Esophagus muscularis mucosa (tissue), 4 donors: ENCODE results near the gene UCP1. TPM values are rescaled to one million over a fixed set of nuclear protein-coding genes. Genes with fewer than 3 reads are reported as not detected.

ENCODE experiments used
- DNase-seq: peaks from one replicate; pipeline ENCODE4 v3.0.0-alpha.2; 2017; ENCODE audit errors: extremely low spot score
- H3K27ac ChIP-seq, 4 donors: fragments of 200-600 bp; sonication (generic); replicated peaks in 1 of 4; 1 replicate in 3 of 4; 2 replicates in 1 of 4; pipeline ENCODE4 v1.5.1; 2016 to 2019; ENCODE audit warnings: mild to moderate bottlenecking in 1 of 4
- H3K27me3 ChIP-seq, 4 donors: fragments of 200-600 bp; sonication (generic); one replicate each; pipeline versions ENCODE4 v1.5.1 to v1.6.0; 2016 to 2019
- H3K36me3 ChIP-seq, 4 donors: fragments of 200-600 bp; sonication (generic); one replicate each; pipeline ENCODE4 v1.5.1; 2016 to 2019
- H3K4me1 ChIP-seq, 4 donors: fragments of 200-600 bp; sonication (generic); one replicate each; pipeline ENCODE4 v1.5.1; 2016 to 2019
- H3K4me3 ChIP-seq, 4 donors: fragments of 200-600 bp; sonication (generic); 1 replicate in 2 of 4; 2 replicates in 2 of 4; pipeline ENCODE4 v1.5.1; 2016 to 2019; ENCODE audit warnings: mild to moderate bottlenecking in 4 of 4, moderate library complexity in 1 of 4
- H3K9me3 ChIP-seq, 4 donors: fragments of 200-600 bp; sonication (generic); 1 replicate in 3 of 4; 2 replicates in 1 of 4; pipeline ENCODE4 v1.5.1; 2016 to 2019
- CTCF ChIP-seq, 3 experiments: fragments of 200-600 bp in 2 of 3; fragments of 450-650 bp in 1 of 3; sonication (generic) in 2 of 3; IDR thresholded peaks; one replicate each; pipeline ENCODE4 v1.5.1; 2017 to 2019; ENCODE audit warnings: antibody characterized with exemption in 3 of 3, mild to moderate bottlenecking in 2 of 3, moderate library complexity in 1 of 3
- EP300 ChIP-seq: sonication (generic); formaldehyde crosslinking; IDR thresholded peaks from one replicate; pipeline ENCODE4 v1.6.1; 2017; ENCODE audit warnings: antibody characterized with exemption
- POLR2A ChIP-seq: fragments of 450-650 bp; IDR thresholded peaks from one replicate; pipeline ENCODE4 v1.6.1; 2017; ENCODE audit warnings: antibody characterized with exemption, moderate library complexity, mild to moderate bottlenecking, low read depth
- POLR2AphosphoS5 ChIP-seq, 2 donors: sonication (generic); formaldehyde crosslinking; IDR thresholded peaks; one replicate each; pipeline ENCODE4 v1.6.1; 2017; ENCODE audit warnings: antibody characterized with exemption in 2 of 2
- WGBS: methylation state at CpG from one replicate; pipeline ENCODE4 v1.1.5; 2018; 5-methylcytosine and 5-hydroxymethylcytosine counted together
- intact Hi-C: fragments of 100-400 bp; cut with DNase I; formaldehyde crosslinking; loops from one replicate; pipeline ENCODE4 v1.15.1; 2023
- total RNA-seq, 4 donors: library from RNA; depleted of rRNA; stranded (reverse); fragments of >200 nt; gene quantifications; one replicate each; pipeline versions ENCODE4 v1.1.0 to v1.2.1, GENCODE V29; 2016

Gene UCP1
- total RNA-seq, 4 donors from 2014 or later = not detected

GRCh38 chr4:140611854-140612253 is 43.1 kb upstream of the UCP1 start:
- 65% methylated on average over 3 of the region's 3 CpGs for WGBS

DNA sequence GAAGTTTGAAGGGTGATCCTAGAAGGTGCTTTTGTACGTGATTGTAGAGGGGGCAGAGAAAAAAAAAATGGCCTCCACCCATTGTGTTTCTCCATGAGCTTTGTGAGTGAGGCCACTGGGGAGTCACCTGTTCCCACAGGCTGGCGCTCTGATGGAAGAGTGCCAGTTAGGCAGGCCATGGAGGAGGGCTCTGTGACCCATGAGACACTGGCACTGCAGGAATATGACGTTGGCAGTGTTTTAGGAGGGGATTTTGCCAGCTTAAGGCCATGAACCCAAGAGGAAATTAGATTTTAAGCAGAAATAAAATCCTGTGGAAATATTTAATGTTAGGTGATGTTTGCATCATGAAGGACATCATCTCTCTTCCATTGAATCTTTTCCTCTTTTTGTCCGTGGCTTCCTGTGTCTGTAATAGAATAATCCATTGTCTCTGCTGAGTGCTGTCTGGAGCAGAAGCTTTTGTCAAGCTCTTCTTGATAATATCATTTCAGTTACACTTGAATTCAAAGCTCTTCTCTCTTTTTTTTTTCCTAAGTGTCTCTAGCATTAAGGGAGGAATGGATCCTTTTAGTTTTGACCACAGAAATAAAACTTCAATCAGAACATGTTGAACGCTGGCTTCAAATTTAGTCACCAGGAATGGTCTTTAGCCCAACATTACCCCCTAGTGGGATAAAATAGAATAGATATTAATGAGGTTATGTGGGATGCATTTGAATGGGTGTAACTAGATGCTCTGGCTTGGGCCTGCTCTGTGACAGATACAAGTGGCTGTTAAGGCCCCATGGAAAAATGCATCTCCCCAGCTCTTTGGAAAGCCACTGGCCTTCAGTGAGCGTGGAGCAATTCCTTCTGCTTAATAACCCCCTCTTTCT is 41.0 kb upstream of the UCP1 start:
- intact Hi-C loops = loop anchor here (5.0 to 10.0 kb wide), 2 partner anchors 245 to 252 kb away; no protein-coding TSS in a partner anchor
- WGBS = 52% methylated on average over 6 of the region's 6 CpGs
- peaks cover 0 to 7% (median 2%) of the 10 kb centered on the region in 4 donors for H3K4me1 ChIP-seq
- H3K27me3 ChIP-seq = no peaks in the 10 kb centered on the region
- DNase-seq = no peak
- no peak overlapping the region for H3K27ac ChIP-seq
- no peaks in the 10 kb centered on the region for H3K36me3 ChIP-seq
- no peaks in the 10 kb centered on the region for H3K9me3 ChIP-seq
- no peak overlapping the region for H3K4me3 ChIP-seq
- TF ChIP-seq CTCF (IDR thresholded peaks at IDR 0.05) (peak; percentile 41 to 54 (median 46)), EP300 (no peak)

More at GRCh38 chr4:140611854-140612253, 43.1 kb upstream of the UCP1 start:
- DNase-seq = no peak
- H3K27ac ChIP-seq = no peak overlapping the region
- TF ChIP-seq POLR2A (no peak), CTCF (IDR thresholded peaks at IDR 0.05) (no peak), POLR2AphosphoS5 (IDR thresholded peaks at IDR 0.05) (no peak), EP300 (no peak)
- no peaks in the 10 kb centered on the region for H3K27me3 ChIP-seq
- intact Hi-C loops = loop anchor here (5.0 to 10.0 kb wide), 2 partner anchors 243 to 255 kb away; no protein-coding TSS in a partner anchor
- no peaks in the 10 kb centered on the region for H3K9me3 ChIP-seq
- H3K4me3 ChIP-seq = no peak overlapping the region
- H3K4me1 ChIP-seq = peaks cover 0 to 7% (median 2%) of the 10 kb centered on the region in 4 donors
- H3K36me3 ChIP-seq = no peaks in the 10 kb centered on the region

DNA sequence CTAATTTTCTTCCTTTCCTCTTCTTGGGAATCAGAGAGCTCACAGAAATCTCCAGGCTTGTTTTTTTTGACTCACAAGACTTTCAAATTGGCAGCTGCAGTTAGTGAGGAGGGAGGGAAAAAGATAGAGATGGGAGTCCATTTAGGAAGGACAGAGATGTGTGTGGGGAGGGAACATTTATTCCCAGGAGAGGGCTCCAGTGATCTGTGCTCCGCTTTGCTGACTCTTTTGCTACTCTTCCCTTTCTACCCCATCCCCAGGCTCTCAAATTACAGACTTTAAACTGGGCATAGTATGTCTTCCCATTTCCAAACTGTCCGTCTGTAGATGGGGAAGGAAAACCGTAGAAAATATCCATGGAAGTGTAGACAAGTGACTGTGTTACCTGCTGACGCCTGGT is 39.1 kb upstream of the UCP1 start:
- H3K27ac ChIP-seq = no peak overlapping the region
- no peaks in the 10 kb centered on the region for H3K27me3 ChIP-seq
- TF ChIP-seq POLR2A (no peak), CTCF (IDR thresholded peaks at IDR 0.05) (no peak)
- H3K4me3 ChIP-seq = no peak overlapping the region
- no peak for DNase-seq
- no peaks in the 10 kb centered on the region for H3K9me3 ChIP-seq
- intact Hi-C loops = no loop called here
- WGBS = 88% methylated on average over 4 of the region's 4 CpGs
- H3K36me3 ChIP-seq = no peaks in the 10 kb centered on the region
- H3K4me1 ChIP-seq = peaks cover 0 to 8% (median 3%) of the 10 kb centered on the region in 4 donors

DNA sequence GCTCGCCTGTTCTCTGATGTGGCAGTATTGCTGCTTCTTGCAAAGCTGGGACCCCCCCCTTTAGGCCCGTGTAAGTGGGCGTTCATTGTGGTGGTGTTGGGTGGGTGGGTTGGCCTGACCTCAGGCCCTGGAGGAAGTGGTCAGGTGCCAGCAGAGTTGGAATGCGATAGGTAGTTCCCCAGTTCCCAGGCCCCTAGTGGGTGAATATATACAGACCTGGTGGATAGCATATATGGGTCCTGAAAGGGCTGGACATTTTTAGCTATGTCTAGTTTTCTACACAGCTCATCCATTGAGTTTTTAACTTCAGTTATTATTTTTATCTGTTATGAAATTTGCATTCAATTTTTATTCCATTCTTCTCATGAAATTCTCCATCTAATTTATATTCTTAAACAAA is 35.8 kb upstream of the UCP1 start:
- no peak for DNase-seq
- WGBS = 90% methylated on average over 4 of the region's 4 CpGs
- Histone ChIP-seq H3K4me3 (no peak overlapping the region), H3K36me3 (no peaks in the 10 kb centered on the region), H3K27ac (no peak overlapping the region), H3K27me3 (no peaks in the 10 kb centered on the region), H3K9me3 (no peaks in the 10 kb centered on the region), H3K4me1 (peaks cover 0 to 8% (median 1%) of the 10 kb centered on the region in 4 donors)
- intact Hi-C loops = no loop called here
- no peak for TF ChIP-seq CTCF (IDR thresholded peaks at IDR 0.05)
- no peak for TF ChIP-seq POLR2A
- TF ChIP-seq EP300 = no peak
- no peak for TF ChIP-seq POLR2AphosphoS5 (IDR thresholded peaks at IDR 0.05)
